ENCODE data around the gene BRIP1.

DNA sequence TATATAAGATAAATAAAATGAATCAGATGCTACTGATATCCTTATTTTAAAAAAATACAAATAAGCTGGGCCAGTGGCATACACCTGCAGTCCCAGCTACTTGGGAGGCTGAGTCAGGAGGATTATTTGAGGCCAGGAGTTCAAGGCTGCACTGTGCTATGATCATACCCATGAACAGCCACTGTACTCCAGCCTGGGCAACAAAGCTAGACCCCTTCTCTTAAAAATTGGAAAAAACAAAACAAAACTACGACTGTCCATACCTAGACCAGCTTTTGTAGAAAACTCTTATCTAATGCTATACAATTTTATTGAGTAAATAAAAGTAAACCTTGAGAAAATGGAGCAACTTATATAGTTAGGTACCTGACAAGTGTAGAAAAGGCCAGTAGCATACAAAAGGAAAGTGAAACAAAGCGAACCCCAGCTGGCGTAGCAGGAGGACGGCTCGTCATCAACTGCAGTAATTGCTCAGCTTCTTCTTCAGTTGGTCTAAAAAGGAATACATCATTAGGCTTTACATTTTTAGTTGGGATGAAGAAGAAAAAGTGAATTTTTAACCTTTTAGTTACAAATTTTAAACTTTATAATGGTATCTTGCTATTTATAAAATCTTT is 40.9 kb upstream of the BRIP1 start:
- TF ChIP-seq, protein P1, sequence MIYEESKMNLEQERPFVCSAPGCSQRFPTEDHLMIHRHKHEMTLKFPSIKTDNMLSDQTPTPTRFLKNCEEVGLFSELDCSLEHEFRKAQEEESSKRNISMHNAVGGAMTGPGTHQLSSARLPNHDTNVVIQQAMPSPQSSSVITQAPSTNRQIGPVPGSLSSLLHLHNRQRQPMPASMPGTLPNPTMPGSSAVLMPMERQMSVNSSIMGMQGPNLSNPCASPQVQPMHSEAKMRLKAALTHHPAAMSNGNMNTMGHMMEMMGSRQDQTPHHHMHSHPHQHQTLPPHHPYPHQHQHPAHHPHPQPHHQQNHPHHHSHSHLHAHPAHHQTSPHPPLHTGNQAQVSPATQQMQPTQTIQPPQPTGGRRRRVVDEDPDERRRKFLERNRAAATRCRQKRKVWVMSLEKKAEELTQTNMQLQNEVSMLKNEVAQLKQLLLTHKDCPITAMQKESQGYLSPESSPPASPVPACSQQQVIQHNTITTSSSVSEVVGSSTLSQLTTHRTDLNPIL (CRISPR knock-in tag; IDR thresholded peaks at IDR 0.05; ENCODE audit: low read depth): no peak
- TF ChIP-seq ZC3H10 (CRISPR knock-in tag; IDR thresholded peaks at IDR 0.05): no peak
- no peak for TF ChIP-seq ARNTL (CRISPR knock-in tag; IDR thresholded peaks at IDR 0.05; ENCODE audit: borderline replicate concordance, low read depth)
- TF ChIP-seq TOX (CRISPR knock-in tag; IDR thresholded peaks at IDR 0.05; ENCODE audit: borderline replicate concordance): no peak
- TF ChIP-seq POU6F1 (CRISPR knock-in tag; IDR thresholded peaks at IDR 0.05; ENCODE audit: borderline replicate concordance, low read depth): no peak

Measured in SK-N-SH treated with all-trans-retinoic acid at 6 μM for 48 hours (cell line).